Uterus (tissue), 4 donors: Measurements from ENCODE around the gene SMC6. TPM values are rescaled to one million over a fixed set of nuclear protein-coding genes. Genes with fewer than 3 reads are reported as not detected.

Source experiments
- DNase-seq, 2 donors: peaks; one replicate each; pipeline ENCODE4 v3.0.0-alpha.2; 2019 to 2020
- H3K27ac ChIP-seq, 2 donors: fragments of 200-600 bp; sonication (generic); 1 replicate in 1 of 2; 2 replicates in 1 of 2; pipeline ENCODE4 v1.5.1; 2016 to 2018
- H3K27me3 ChIP-seq, 2 donors: fragments of 200-600 bp; sonication (generic); one replicate each; pipeline ENCODE4 v1.5.1; 2018 to 2019; ENCODE audit warnings: control low read depth in 1 of 2
- H3K36me3 ChIP-seq, 2 donors: fragments of 200-600 bp; sonication (generic); one replicate each; pipeline ENCODE4 v1.5.1; 2019; ENCODE audit warnings: control low read depth in 1 of 2
- H3K4me1 ChIP-seq, 2 donors: fragments of 200-600 bp; sonication (generic); one replicate each; pipeline ENCODE4 v1.5.1; 2018 to 2019; ENCODE audit warnings: control low read depth in 1 of 2
- H3K4me3 ChIP-seq, 2 donors: fragments of 200-600 bp; sonication (generic); 1 replicate in 1 of 2; 2 replicates in 1 of 2; pipeline ENCODE4 v1.5.1; 2018 to 2019; ENCODE audit warnings: mild to moderate bottlenecking in 1 of 2
- H3K9me3 ChIP-seq, 2 donors: fragments of 200-600 bp; sonication (generic); one replicate each; pipeline ENCODE4 v1.5.1; 2019; ENCODE audit warnings: control low read depth in 1 of 2
- POLR2A ChIP-seq, 2 donors: fragments of 450-650 bp; IDR thresholded peaks; one replicate each; pipeline ENCODE4 v1.6.1; 2016; ENCODE audit warnings: antibody characterized with exemption in 2 of 2, mild to moderate bottlenecking in 1 of 2, moderate library complexity in 1 of 2
- intact Hi-C: fragments of 100-400 bp; cut with DNase I; formaldehyde crosslinking; loops from one replicate; pipeline ENCODE4 v1.15.1; 2023; ENCODE audit warnings: low total_unique reads
- total RNA-seq, 4 donors: library from RNA; depleted of rRNA in 3 of 4; stranded (reverse); fragments of >200 nt in 3 of 4; gene quantifications; one replicate each; pipeline versions ENCODE4 v1.1.0 to v1.2.4, GENCODE V29; 2014 to 2023
- TF ChIP-seq, protein P1 (sequence below), 4 experiments: fragments of 200-600 bp in 2 of 4; fragments of 450-650 bp in 2 of 4; sonication (generic) in 2 of 4; IDR thresholded peaks; one replicate each; pipeline ENCODE4 v1.5.1; 2016 to 2019; ENCODE audit warnings: antibody characterized with exemption in 4 of 4, mild to moderate bottlenecking in 2 of 4, moderate library complexity in 1 of 4
- donor health status: DM: yes; HTN: yes; CAD: no.

The SMC6 gene
- total RNA-seq, 4 donors from 2014 or later = 7.4 to 49.4 (median 15.5) TPM

DNA sequence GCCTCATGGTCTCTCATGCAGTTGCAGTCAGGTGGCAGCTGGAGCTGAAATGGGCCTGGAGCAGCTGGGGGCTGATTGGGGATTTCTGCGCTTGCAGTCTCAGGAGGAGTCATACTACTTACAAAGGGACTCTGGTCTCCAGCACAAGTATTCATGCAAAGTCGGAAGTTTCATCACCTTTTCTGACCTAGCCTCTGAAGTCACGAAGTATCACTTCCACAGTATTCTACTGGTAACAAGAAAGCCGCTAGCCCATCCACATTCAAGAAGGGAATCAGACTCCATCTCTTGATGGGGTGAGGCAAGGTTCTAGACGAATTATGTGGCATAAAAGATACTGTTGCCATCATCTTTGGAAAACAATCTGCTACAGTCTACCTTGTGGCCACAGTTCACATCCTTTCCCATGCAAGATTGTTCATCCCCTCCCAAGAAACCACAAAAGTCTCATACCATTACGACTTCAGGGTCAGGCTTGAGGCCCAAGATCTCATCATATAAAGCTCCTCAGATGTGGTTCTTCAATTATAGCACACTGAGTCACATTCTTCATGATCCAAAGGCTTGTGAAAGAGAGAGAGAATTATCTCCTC is 95.3 kb downstream of the SMC6 start:
- intact Hi-C loops = no loop called here

DNA sequence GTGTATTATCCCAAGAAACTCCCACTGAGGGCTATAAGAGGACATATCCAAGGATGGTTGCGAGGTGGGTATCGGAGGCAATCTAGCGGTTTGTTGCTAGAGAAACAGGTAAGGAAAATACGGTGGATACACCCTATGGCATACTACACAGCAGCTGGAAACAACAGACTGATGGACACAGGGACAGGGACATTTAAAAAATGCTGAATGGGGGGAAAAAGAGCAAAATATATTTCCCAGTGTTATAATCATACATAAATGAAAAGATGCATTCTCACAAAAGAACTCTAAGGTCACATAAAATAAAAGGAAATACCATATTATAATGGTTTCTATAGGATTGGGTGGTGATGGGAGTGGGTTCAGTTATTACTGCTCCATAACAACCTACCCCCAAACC is 95.9 kb downstream of the SMC6 start:
- H3K27ac ChIP-seq = no peak overlapping the region
- no peaks in the 10 kb centered on the region for H3K4me1 ChIP-seq
- no peaks in the 10 kb centered on the region for H3K27me3 ChIP-seq
- no peak overlapping the region for H3K4me3 ChIP-seq
- TF ChIP-seq, protein P1, sequence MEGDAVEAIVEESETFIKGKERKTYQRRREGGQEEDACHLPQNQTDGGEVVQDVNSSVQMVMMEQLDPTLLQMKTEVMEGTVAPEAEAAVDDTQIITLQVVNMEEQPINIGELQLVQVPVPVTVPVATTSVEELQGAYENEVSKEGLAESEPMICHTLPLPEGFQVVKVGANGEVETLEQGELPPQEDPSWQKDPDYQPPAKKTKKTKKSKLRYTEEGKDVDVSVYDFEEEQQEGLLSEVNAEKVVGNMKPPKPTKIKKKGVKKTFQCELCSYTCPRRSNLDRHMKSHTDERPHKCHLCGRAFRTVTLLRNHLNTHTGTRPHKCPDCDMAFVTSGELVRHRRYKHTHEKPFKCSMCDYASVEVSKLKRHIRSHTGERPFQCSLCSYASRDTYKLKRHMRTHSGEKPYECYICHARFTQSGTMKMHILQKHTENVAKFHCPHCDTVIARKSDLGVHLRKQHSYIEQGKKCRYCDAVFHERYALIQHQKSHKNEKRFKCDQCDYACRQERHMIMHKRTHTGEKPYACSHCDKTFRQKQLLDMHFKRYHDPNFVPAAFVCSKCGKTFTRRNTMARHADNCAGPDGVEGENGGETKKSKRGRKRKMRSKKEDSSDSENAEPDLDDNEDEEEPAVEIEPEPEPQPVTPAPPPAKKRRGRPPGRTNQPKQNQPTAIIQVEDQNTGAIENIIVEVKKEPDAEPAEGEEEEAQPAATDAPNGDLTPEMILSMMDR (IDR thresholded peaks at IDR 0.05) = no peak
- no peak for TF ChIP-seq POLR2A (IDR thresholded peaks at IDR 0.05)
- intact Hi-C loops = no loop called here
- H3K9me3 ChIP-seq = no peaks in the 10 kb centered on the region
- no peaks in the 10 kb centered on the region for H3K36me3 ChIP-seq
- DNase-seq = no peak

More for the DNA sequence above, 95.3 kb downstream of the SMC6 start:
- Histone ChIP-seq H3K27ac (no peak overlapping the region), H3K9me3 (no peaks in the 10 kb centered on the region), H3K4me1 (no peaks in the 10 kb centered on the region), H3K36me3 (no peaks in the 10 kb centered on the region), H3K4me3 (no peak overlapping the region), H3K27me3 (no peaks in the 10 kb centered on the region)
- DNase-seq = no peak
- no peak for TF ChIP-seq POLR2A (IDR thresholded peaks at IDR 0.05)
- TF ChIP-seq, protein P1 (IDR thresholded peaks at IDR 0.05) = no peak

DNA sequence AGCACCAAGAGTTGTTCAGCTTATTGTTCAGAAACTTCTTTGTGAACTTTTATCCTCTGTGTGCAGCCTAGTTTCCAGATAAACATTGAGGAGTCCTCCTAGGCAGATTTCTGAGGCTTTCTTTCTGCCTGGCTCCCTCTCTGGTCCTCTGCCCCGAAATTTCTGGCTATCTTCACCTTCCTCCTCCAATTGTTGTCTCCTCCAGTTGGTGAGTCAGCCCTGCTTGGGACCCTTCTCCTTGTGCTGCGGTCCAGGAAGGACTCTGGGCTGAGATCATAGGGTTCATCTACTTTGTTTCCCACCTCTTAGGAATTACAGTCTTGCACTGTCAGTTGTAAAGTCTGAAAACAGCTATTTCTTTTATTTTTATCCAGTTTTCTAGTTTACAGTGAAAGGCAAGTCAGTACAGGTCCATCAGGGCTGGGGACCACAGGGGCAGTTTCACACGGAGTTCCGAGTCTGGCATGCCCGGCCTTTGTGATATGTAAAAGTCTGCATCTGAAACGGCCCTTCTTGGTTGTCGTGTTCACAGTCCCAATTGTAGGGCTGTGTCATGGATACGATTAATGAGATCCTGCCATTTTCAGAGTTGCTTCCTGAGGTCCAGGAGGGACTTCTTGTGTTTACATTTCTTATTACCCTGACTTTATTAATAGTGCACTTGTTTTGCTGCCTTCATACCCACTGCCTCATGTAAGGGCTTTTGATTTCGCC is 100.8 kb downstream of the SMC6 start:
- no peaks in the 10 kb centered on the region for H3K27me3 ChIP-seq
- no peak for DNase-seq
- no peaks in the 10 kb centered on the region for H3K36me3 ChIP-seq
- no peak overlapping the region for H3K27ac ChIP-seq
- TF ChIP-seq, protein P1 (IDR thresholded peaks at IDR 0.05) = no peak
- no peak for TF ChIP-seq POLR2A (IDR thresholded peaks at IDR 0.05)
- H3K4me1 ChIP-seq = no peaks in the 10 kb centered on the region
- intact Hi-C loops = no loop called here
- no peak overlapping the region for H3K4me3 ChIP-seq
- H3K9me3 ChIP-seq = no peaks in the 10 kb centered on the region

GRCh38 chr2:17649026-17649425 is 104.6 kb downstream of the SMC6 start:
- TF ChIP-seq POLR2A (IDR thresholded peaks at IDR 0.05) = no peak
- TF ChIP-seq, protein P1 (IDR thresholded peaks at IDR 0.05) = no peak
- no peak for DNase-seq
- peaks cover 0 to 7% of the 10 kb centered on the region in 2 donors for H3K4me1 ChIP-seq
- H3K27ac ChIP-seq = no peak overlapping the region
- no peaks in the 10 kb centered on the region for H3K36me3 ChIP-seq
- no peak overlapping the region for H3K4me3 ChIP-seq
- no peaks in the 10 kb centered on the region for H3K9me3 ChIP-seq
- intact Hi-C loops = no loop called here
- no peaks in the 10 kb centered on the region for H3K27me3 ChIP-seq

- H3K9me3 ChIP-seq = no peaks in the 10 kb centered on the region
- intact Hi-C loops = no loop called here
- TF ChIP-seq, protein P1 (IDR thresholded peaks at IDR 0.05) = no peak
- no peak for TF ChIP-seq POLR2A (IDR thresholded peaks at IDR 0.05)
Measured at GRCh38 chr2:17648581-17648980, 105.0 kb downstream of the SMC6 start.

More at GRCh38 chr2:17648581-17648980, 105.0 kb downstream of the SMC6 start:
- H3K4me3 ChIP-seq = no peak overlapping the region
- no peak for DNase-seq
- no peak overlapping the region for H3K27ac ChIP-seq
- H3K4me1 ChIP-seq = peaks cover 0 to 7% of the 10 kb centered on the region in 2 donors
- no peaks in the 10 kb centered on the region for H3K27me3 ChIP-seq
- H3K36me3 ChIP-seq = no peaks in the 10 kb centered on the region
